GM23338 (cell line): Measurements from ENCODE around the gene SETD1B. TPM values are rescaled to one million over a fixed set of nuclear protein-coding genes. Genes with fewer than 3 reads are reported as not detected.

Source experiments
- ATAC-seq: fragments of 200-7000 bp; cut with Tn5 transposase; 3 replicates; pipeline ENCODE4 v1.9.1; 2020
- DNase-seq: peaks from one replicate; pipeline ENCODE4 v3.0.0-alpha.2; 2015; ENCODE audit warnings: low spot score
- H2AFZ ChIP-seq: fragments of 200-600 bp; sonication (generic); 2 replicates; pipeline ENCODE4 v1.8.0; 2016; ENCODE audit warnings: antibody characterized with exemption, mild to moderate bottlenecking, moderate library complexity
- H3F3A ChIP-seq: fragments of 200-600 bp; sonication (generic); replicated peaks from 2 replicates; pipeline ENCODE4 v1.8.0; 2017; ENCODE audit warnings: antibody characterized with exemption, mixed run types, low read depth
- H3K27ac ChIP-seq: fragments of 200-600 bp; sonication (generic); 2 replicates; pipeline ENCODE4 v1.6.1; 2016; ENCODE audit warnings: low read depth
- H3K27me3 ChIP-seq: fragments of 200-600 bp; sonication (generic); 2 replicates; pipeline ENCODE4 v1.8.0; 2016; ENCODE audit warnings: mild to moderate bottlenecking, mixed run types, moderate library complexity; ENCODE audit not compliant: insufficient read depth
- H3K36me3 ChIP-seq: fragments of 200-600 bp; sonication (generic); 2 replicates; pipeline ENCODE4 v1.8.0; 2016; ENCODE audit warnings: mild to moderate bottlenecking; ENCODE audit not compliant: insufficient read depth
- H3K4me1 ChIP-seq: fragments of 200-600 bp; sonication (generic); 2 replicates; pipeline ENCODE4 v1.8.0; 2016; ENCODE audit warnings: mild to moderate bottlenecking, moderate library complexity; ENCODE audit not compliant: insufficient read depth
- H3K4me2 ChIP-seq: fragments of 200-600 bp; sonication (generic); 2 replicates; pipeline ENCODE4 v1.7.1; 2017; ENCODE audit warnings: mixed run types
- H3K4me3 ChIP-seq: fragments of 200-600 bp; sonication (generic); 2 replicates; pipeline ENCODE4 v1.6.1; 2016; ENCODE audit warnings: mixed run types
- H3K79me2 ChIP-seq: fragments of 200-600 bp; sonication (generic); replicated peaks from 2 replicates; pipeline ENCODE4 v1.8.0; 2017; ENCODE audit warnings: mild to moderate bottlenecking; ENCODE audit not compliant: insufficient read depth
- H3K9me2 ChIP-seq: fragments of 200-600 bp; sonication (generic); 2 replicates; pipeline ENCODE4 v1.8.0; 2017; ENCODE audit not compliant: insufficient read depth
- H4K20me1 ChIP-seq: fragments of 200-600 bp; sonication (generic); replicated peaks from 2 replicates; pipeline ENCODE4 v1.8.0; 2017; ENCODE audit warnings: mild to moderate bottlenecking; ENCODE audit not compliant: insufficient read depth
- H3K27ac Mint-ChIP-seq: 2 replicates; pipeline ENCODE4 v1.8.0; 2020; ENCODE audit warnings: inconsistent platforms, mild to moderate bottlenecking, moderate library complexity, mixed read lengths
- H3K27me3 Mint-ChIP-seq: 3 replicates; pipeline ENCODE4 v1.8.0; 2022; ENCODE audit warnings: low read depth, mild to moderate bottlenecking, moderate library complexity, mixed read lengths, inconsistent platforms; ENCODE audit not compliant: insufficient read depth, poor library complexity
- H3K36me3 Mint-ChIP-seq: 3 replicates; pipeline ENCODE4 v1.8.0; 2021; ENCODE audit warnings: low read depth, mild to moderate bottlenecking, inconsistent platforms, moderate library complexity, mixed read lengths
- H3K4me1 Mint-ChIP-seq: 3 replicates; pipeline ENCODE4 v1.8.0; 2020; ENCODE audit warnings: mild to moderate bottlenecking, inconsistent platforms, mixed read lengths
- H3K4me3 Mint-ChIP-seq: 3 replicates; pipeline ENCODE4 v1.8.0; 2021; ENCODE audit warnings: moderate library complexity, mild to moderate bottlenecking, inconsistent platforms, mixed read lengths
- H3K9me3 Mint-ChIP-seq: 3 replicates; pipeline ENCODE4 v1.8.0; 2020; ENCODE audit warnings: moderate library complexity, mild to moderate bottlenecking, inconsistent platforms, mixed read lengths
- CTCF ChIP-seq, 2 experiments: fragments of 200-600 bp in 1 of 2; sonication (generic) in 1 of 2; conservative IDR thresholded peaks; 2 replicates each; pipeline versions ENCODE4 v1.5.1 to v1.6.1; 2016 to 2017; ENCODE audit warnings: antibody characterized with exemption in 2 of 2, low read depth in 2 of 2, mild to moderate bottlenecking in 2 of 2, moderate library complexity in 1 of 2
- ETS1 ChIP-seq: IDR thresholded peaks from 2 replicates; pipeline ENCODE4 v1.6.1; 2016; ENCODE audit warnings: antibody characterized with exemption
- EZH2phosphoT487 ChIP-seq: fragments of 200-600 bp; sonication (generic); IDR thresholded peaks from one replicate; pipeline ENCODE4 v1.8.1; 2018; ENCODE audit warnings: antibody characterized with exemption; ENCODE audit not compliant: unreplicated experiment
- POLR2AphosphoS5 ChIP-seq: IDR thresholded peaks from 2 replicates; pipeline ENCODE4 v1.6.1; 2016; ENCODE audit warnings: antibody characterized with exemption, low read depth
- ZNF114 ChIP-seq: fragments of 250-450 bp; sonication (Bioruptor Pico); IDR thresholded peaks from 2 replicates; pipeline ENCODE4 v1.5.0; 2020; ENCODE audit warnings: mild to moderate bottlenecking, moderate library complexity
- polyA plus RNA-seq: library from polyadenylated mRNA; unstranded; fragments of >200 nt; fragmentation: Nextera tagmentation; extraction: Ambion mirVana; gene quantifications from 2 replicates; pipeline ENCODE4 v1.2.1, GENCODE V29; 2016
- total RNA-seq: library from RNA; depleted of rRNA; stranded (reverse); fragments of >200 nt; shearing (Covaris generic); gene quantifications from 2 replicates; pipeline ENCODE4 v1.2.3, GENCODE V29; 2014
- TF ChIP-seq, protein P1 (sequence below): fragments of 250-450 bp; sonication (Bioruptor Pico); IDR thresholded peaks from 2 replicates; pipeline ENCODE4 v1.5.0; 2020; ENCODE audit warnings: mild to moderate bottlenecking, moderate library complexity

SETD1B gene
- total and polyA plus RNA-seq, 2 experiments from 2014 or later, result 3.1 to 8.7 TPM

DNA sequence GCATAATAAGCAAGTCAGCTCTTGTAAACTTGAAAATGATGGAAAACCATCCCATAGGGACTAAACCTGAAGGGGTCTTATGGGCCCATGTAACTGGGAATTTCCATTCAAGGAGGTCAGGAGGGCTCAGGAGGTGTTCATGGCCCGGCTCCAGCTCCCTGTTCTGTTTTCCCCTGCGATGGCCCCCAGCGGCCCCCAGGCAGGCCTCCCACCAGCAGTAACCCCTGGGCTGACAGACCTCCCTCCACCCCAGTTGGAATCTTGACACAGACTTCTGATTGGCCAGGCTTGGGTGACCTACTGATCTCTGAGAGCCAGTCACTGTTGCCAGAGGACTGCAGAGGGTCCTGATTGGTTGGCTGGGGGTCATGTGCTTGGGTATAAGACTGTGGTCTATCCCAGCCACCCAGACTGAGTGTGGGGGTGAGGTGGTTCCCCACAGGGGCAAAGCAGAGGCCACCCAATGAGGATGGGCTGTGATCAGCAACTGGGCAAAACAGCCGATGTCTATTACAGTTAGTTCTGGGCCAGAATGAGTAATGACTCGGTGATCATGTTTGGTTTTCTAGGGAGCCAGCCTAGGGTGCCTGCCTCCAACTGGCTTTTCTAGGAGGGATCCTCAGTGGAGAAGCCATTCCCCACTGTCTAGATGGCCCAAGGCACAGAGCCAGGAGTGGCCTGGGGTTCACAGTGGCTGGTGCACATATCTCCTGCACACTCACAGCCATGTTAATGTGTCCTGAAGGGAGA lies 37.3 kb upstream of the SETD1B start (continued):
- no peak for TF ChIP-seq POLR2AphosphoS5
- TF ChIP-seq ETS1, result no peak
- TF ChIP-seq, protein P1, sequence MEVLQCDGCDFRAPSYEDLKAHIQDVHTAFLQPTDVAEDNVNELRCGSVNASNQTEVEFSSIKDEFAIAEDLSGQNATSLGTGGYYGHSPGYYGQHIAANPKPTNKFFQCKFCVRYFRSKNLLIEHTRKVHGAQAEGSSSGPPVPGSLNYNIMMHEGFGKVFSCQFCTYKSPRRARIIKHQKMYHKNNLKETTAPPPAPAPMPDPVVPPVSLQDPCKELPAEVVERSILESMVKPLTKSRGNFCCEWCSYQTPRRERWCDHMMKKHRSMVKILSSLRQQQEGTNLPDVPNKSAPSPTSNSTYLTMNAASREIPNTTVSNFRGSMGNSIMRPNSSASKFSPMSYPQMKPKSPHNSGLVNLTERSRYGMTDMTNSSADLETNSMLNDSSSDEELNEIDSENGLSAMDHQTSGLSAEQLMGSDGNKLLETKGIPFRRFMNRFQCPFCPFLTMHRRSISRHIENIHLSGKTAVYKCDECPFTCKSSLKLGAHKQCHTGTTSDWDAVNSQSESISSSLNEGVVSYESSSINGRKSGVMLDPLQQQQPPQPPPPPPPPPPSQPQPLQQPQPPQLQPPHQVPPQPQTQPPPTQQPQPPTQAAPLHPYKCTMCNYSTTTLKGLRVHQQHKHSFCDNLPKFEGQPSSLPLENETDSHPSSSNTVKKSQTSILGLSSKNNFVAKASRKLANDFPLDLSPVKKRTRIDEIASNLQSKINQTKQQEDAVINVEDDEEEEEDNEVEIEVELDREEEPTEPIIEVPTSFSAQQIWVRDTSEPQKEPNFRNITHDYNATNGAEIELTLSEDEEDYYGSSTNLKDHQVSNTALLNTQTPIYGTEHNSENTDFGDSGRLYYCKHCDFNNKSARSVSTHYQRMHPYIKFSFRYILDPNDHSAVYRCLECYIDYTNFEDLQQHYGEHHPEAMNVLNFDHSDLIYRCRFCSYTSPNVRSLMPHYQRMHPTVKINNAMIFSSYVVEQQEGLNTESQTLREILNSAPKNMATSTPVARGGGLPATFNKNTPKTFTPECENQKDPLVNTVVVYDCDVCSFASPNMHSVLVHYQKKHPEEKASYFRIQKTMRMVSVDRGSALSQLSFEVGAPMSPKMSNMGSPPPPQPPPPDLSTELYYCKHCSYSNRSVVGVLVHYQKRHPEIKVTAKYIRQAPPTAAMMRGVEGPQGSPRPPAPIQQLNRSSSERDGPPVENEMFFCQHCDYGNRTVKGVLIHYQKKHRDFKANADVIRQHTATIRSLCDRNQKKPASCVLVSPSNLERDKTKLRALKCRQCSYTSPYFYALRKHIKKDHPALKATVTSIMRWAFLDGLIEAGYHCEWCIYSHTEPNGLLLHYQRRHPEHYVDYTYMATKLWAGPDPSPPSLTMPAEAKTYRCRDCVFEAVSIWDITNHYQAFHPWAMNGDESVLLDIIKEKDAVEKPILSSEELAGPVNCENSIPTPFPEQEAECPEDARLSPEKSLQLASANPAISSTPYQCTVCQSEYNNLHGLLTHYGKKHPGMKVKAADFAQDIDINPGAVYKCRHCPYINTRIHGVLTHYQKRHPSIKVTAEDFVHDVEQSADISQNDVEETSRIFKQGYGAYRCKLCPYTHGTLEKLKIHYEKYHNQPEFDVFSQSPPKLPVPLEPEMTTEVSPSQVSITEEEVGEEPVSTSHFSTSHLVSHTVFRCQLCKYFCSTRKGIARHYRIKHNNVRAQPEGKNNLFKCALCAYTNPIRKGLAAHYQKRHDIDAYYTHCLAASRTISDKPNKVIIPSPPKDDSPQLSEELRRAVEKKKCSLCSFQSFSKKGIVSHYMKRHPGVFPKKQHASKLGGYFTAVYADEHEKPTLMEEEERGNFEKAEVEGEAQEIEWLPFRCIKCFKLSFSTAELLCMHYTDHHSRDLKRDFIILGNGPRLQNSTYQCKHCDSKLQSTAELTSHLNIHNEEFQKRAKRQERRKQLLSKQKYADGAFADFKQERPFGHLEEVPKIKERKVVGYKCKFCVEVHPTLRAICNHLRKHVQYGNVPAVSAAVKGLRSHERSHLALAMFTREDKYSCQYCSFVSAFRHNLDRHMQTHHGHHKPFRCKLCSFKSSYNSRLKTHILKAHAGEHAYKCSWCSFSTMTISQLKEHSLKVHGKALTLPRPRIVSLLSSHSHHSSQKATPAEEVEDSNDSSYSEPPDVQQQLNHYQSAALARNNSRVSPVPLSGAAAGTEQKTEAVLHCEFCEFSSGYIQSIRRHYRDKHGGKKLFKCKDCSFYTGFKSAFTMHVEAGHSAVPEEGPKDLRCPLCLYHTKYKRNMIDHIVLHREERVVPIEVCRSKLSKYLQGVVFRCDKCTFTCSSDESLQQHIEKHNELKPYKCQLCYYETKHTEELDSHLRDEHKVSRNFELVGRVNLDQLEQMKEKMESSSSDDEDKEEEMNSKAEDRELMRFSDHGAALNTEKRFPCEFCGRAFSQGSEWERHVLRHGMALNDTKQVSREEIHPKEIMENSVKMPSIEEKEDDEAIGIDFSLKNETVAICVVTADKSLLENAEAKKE (CRISPR knock-in tag), result no peak
- TF ChIP-seq EZH2phosphoT487, result no peak
- no peak for TF ChIP-seq ZNF114 (CRISPR knock-in tag)

DNA sequence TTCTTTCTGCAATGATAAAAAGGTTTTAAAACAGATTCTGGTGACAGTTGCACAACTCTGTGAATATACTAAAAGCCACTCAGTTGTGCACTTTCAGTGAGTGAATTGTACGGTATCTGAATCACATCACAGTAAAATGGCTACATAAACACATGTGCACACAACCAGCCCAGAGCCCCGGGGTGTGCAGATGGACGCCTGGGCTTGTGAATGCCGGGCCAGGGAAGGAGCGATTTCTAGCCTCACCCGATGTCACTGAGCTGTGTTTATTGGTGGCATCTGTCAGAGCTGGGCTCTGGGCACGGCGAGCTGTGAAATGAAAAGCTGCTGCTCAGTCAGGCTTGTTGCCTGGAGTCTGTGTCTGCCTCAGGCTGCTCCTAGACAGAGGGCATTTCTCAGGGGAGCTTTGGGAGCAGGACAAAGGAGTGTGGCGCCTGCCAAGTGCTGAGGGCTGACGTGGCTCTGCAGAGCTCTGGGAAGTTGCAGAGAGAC lies 36.2 kb upstream of the SETD1B start:
- H3K27ac Mint-ChIP-seq, result no peak overlapping the region
- peaks cover 4% of the 10 kb centered on the region; the same call in 2 of the 3 replicates for H3K36me3 Mint-ChIP-seq
- TF ChIP-seq ETS1, result no peak
- TF ChIP-seq CTCF (conservative IDR thresholded peaks at IDR 0.05; ENCODE audit: low read depth in 2 of 2), result no peak

More for the DNA sequence above, 36.2 kb upstream of the SETD1B start:
- Histone ChIP-seq H4K20me1 (no peaks in the 10 kb centered on the region), H2AFZ (no peak overlapping the region), H3K4me1 (no peaks in the 10 kb centered on the region), H3K27ac (no peak overlapping the region), H3K79me2 (no peaks in the 10 kb centered on the region), H3K4me3 (no peak overlapping the region), H3K36me3 (0 out of 2 replicates have a peak, but pooled peaks cover 3% of the 10 kb centered on the region), H3K27me3 (no peaks in the 10 kb centered on the region), H3F3A (no peaks in the 10 kb centered on the region), H3K4me2 (no peak overlapping the region), H3K9me2 (no peaks in the 10 kb centered on the region)
- DNase-seq (no peak), ATAC-seq (no peak)
- H3K4me3 Mint-ChIP-seq, result no peak overlapping the region
- no peaks in the 10 kb centered on the region for H3K9me3 Mint-ChIP-seq
- 0 out of 3 replicates have a peak, but pooled peaks cover 7% of the 10 kb centered on the region for H3K4me1 Mint-ChIP-seq
- no peaks in the 10 kb centered on the region for H3K27me3 Mint-ChIP-seq
